Stimulated activated naive CD8-positive, alpha-beta T cell treated with anti-CD3 and anti-CD28 coated beads, Interleukin-15, Interleukin-2, amounts not matched to agents 100 U/mL and 50 U/mL, for 24 hours (primary cell): ENCODE results near the gene HMGXB4.

Experiments used
- ATAC-seq: fragments of 150-1000 bp; cut with Tn5 transposase; one replicate; pipeline ENCODE4 v1.10.0; 2021
- DNase-seq: peaks from one replicate; pipeline ENCODE4 v3.0.0; 2021

The HMGXB4 gene

GRCh38 chr22:35258191-35258988, 1.1 kb downstream of the HMGXB4 start:
- DNase-seq = peak; percentile 29
- ATAC-seq = no peak

GRCh38 chr22:35264986-35265385, 7.7 kb downstream of the HMGXB4 start:
- DNase-seq (no peak), ATAC-seq (no peak)

- DNase-seq (no peak), ATAC-seq (no peak)
These were observed 9.0 kb downstream of the HMGXB4 start for GRCh38 chr22:35266277-35266676.

GRCh38 chr22:35269630-35270029, 12.3 kb downstream of the HMGXB4 start:
- ATAC-seq = no peak

GRCh38 chr22:35274154-35274871, 17.0 kb downstream of the HMGXB4 start:
- no peak for DNase-seq

More at GRCh38 chr22:35269630-35270029, 12.3 kb downstream of the HMGXB4 start:
- DNase-seq = no peak

GRCh38 chr22:35275580-35275979, 18.3 kb downstream of the HMGXB4 start:
- DNase-seq (no peak), ATAC-seq (no peak)

More at GRCh38 chr22:35274154-35274871, 17.0 kb downstream of the HMGXB4 start:
- ATAC-seq = no peak

- ATAC-seq (peak; percentile 59), DNase-seq (no peak)
These were observed 18.7 kb downstream of the HMGXB4 start for GRCh38 chr22:35276019-35276418.

- DNase-seq = no peak
- ATAC-seq = peak; percentile 65
These were observed 30.8 kb downstream of the HMGXB4 start for GRCh38 chr22:35288116-35288515.

GRCh38 chr22:35292786-35293185, 35.5 kb downstream of the HMGXB4 start:
- ATAC-seq (no peak), DNase-seq (no peak)

GRCh38 chr22:35296051-35296450, 38.8 kb downstream of the HMGXB4 start:
- DNase-seq (no peak), ATAC-seq (no peak)

GRCh38 chr22:35299217-35299672, 42.0 kb downstream of the HMGXB4 start:
- ATAC-seq = no peak
- no peak for DNase-seq

- DNase-seq = peak; percentile 99
- peak; percentile 97 for ATAC-seq
These were observed 42.6 kb downstream of the HMGXB4 start, which contains the start of gene TOM1 for GRCh38 chr22:35299673-35300499. TOM1 (plus strand) TSS chr22:35299894; CDS start chr22:35299929, 35 bp downstream.

- DNase-seq = no peak
- no peak for ATAC-seq
These were observed 44.1 kb downstream of the HMGXB4 start for GRCh38 chr22:35301372-35301874.

- DNase-seq (no peak), ATAC-seq (no peak)
These were observed 45.8 kb downstream of the HMGXB4 start for GRCh38 chr22:35303029-35303624.

- no peak for DNase-seq
These were observed 48.3 kb downstream of the HMGXB4 start for GRCh38 chr22:35305525-35306070.

GRCh38 chr22:35306350-35306967, 49.2 kb downstream of the HMGXB4 start:
- ATAC-seq (no peak), DNase-seq (no peak)

More at GRCh38 chr22:35305525-35306070, 48.3 kb downstream of the HMGXB4 start:
- no peak for ATAC-seq

GRCh38 chr22:35307372-35307771, 50.1 kb downstream of the HMGXB4 start:
- ATAC-seq (no peak), DNase-seq (no peak)

GRCh38 chr22:35307892-35308291, 50.6 kb downstream of the HMGXB4 start:
- DNase-seq = no peak
- no peak for ATAC-seq

GRCh38 chr22:35308480-35309021, 51.3 kb downstream of the HMGXB4 start:
- no peak for ATAC-seq
- no peak for DNase-seq
